ENCODE results near the gene CDH13. TPM values are rescaled to one million over a fixed set of nuclear protein-coding genes. Genes with fewer than 3 reads are reported as not detected.

CDH13 gene
- total and polyA plus RNA-seq, 2 experiments from 2014 or later, result 1.2 to 1.5 TPM

DNA sequence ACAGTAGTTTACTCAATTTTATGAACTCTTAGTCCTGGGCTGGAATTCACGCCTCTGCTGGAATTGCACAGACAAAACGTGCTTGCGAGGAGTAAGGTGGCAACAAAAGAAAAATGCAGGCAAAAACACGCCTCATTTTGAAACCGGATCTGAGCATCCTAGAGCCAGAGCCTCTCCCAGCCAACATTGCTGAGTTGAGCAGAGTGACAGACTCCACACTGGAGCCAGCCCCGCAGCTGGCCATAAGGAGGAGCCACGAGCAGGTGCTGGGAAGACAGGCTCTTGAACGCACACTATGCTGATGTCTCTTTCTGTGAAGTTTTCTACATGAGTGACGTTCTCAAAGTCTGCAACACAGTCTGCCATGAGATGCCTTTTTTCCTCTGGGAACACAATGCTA lies 1166.4 kb downstream of the CDH13 start:
- H3K27me3 ChIP-seq, result peaks cover 7% of the 10 kb centered on the region

DNA sequence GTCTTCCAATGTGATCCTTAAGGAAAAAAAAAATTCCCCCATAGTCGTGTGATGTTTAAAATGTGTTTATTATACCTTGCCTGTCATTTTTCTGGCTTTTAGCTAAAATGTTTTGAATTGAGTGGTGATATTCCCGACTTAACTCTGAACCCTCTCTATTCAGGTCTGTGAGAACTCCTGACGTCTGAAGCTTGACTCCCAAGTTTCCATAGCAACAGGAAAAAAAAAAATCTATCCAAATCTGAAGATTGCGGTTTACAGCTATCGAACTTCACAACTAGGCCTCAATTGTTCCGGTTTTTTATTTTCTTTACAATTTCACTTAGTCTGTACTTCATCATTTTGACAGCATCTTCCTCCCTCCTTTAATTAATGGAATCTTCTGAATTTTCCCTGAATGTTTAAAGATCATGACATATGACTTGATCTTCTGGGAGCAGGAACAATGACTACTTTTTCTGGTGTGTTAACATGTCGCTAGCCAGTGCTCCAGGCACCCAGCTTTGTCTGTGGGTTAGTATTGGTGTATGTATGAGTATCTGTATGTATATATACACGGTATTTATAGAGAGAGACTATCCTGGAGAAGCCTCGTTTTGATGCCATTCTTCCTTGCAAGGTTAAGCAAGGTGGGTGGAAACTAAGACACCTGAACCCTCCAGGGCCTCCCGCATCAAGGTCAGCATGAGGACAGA lies 1168.2 kb downstream of the CDH13 start:
- no peak overlapping the region for H3K27ac ChIP-seq
- no peaks in the 10 kb centered on the region for H3K36me3 ChIP-seq (replicated peaks; ENCODE audit: insufficient read depth, low read depth)
- peaks cover 7% of the 10 kb centered on the region for H3K27me3 ChIP-seq
- 76% methylated on average over 10 of the region's 10 CpGs for WGBS (ENCODE audit: low lambda C conversion rate, missing lambda C conversion rate)
- no peak overlapping the region for H2AFZ ChIP-seq
- no peaks in the 10 kb centered on the region for H3K79me2 ChIP-seq
- DNase-seq (ENCODE audit: low spot score), result no peak
- TF ChIP-seq EZH2 (IDR thresholded peaks at IDR 0.05; ENCODE audit: borderline replicate concordance), result no peak
- TF ChIP-seq EZH2phosphoT487 (IDR thresholded peaks at IDR 0.05; ENCODE audit: low read depth, severe bottlenecking, unreplicated experiment), result no peak
- TF ChIP-seq, protein P1, sequence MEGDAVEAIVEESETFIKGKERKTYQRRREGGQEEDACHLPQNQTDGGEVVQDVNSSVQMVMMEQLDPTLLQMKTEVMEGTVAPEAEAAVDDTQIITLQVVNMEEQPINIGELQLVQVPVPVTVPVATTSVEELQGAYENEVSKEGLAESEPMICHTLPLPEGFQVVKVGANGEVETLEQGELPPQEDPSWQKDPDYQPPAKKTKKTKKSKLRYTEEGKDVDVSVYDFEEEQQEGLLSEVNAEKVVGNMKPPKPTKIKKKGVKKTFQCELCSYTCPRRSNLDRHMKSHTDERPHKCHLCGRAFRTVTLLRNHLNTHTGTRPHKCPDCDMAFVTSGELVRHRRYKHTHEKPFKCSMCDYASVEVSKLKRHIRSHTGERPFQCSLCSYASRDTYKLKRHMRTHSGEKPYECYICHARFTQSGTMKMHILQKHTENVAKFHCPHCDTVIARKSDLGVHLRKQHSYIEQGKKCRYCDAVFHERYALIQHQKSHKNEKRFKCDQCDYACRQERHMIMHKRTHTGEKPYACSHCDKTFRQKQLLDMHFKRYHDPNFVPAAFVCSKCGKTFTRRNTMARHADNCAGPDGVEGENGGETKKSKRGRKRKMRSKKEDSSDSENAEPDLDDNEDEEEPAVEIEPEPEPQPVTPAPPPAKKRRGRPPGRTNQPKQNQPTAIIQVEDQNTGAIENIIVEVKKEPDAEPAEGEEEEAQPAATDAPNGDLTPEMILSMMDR (IDR thresholded peaks at IDR 0.05; ENCODE audit: poor library complexity), result no peak
- H3K4me3 ChIP-seq, result no peak overlapping the region
- H3K9me2 ChIP-seq (replicated peaks; ENCODE audit: insufficient read depth), result no peaks in the 10 kb centered on the region
- H3K4me2 ChIP-seq, result no peak overlapping the region
- H3K4me1 ChIP-seq (ENCODE audit: insufficient read depth), result no peaks in the 10 kb centered on the region
- no peaks in the 10 kb centered on the region for H3K9me3 ChIP-seq (ENCODE audit: low read depth)
- H4K20me1 ChIP-seq (ENCODE audit: insufficient read depth, poor library complexity, severe bottlenecking), result no peaks in the 10 kb centered on the region

More for the DNA sequence above, 1166.4 kb downstream of the CDH13 start:
- DNase-seq (ENCODE audit: low spot score), result no peak
- no peaks in the 10 kb centered on the region for H3K9me2 ChIP-seq (replicated peaks; ENCODE audit: insufficient read depth)
- 73% methylated on average over 9 of the region's 9 CpGs for WGBS (ENCODE audit: low lambda C conversion rate, missing lambda C conversion rate)
- no peak overlapping the region for H3K27ac ChIP-seq
- no peaks in the 10 kb centered on the region for H3K79me2 ChIP-seq
- no peaks in the 10 kb centered on the region for H4K20me1 ChIP-seq (ENCODE audit: insufficient read depth, poor library complexity, severe bottlenecking)
- no peak overlapping the region for H2AFZ ChIP-seq
- no peak overlapping the region for H3K4me3 ChIP-seq
- H3K36me3 ChIP-seq (replicated peaks; ENCODE audit: insufficient read depth, low read depth), result no peaks in the 10 kb centered on the region
- TF ChIP-seq, protein P1 (IDR thresholded peaks at IDR 0.05; ENCODE audit: poor library complexity), result no peak
- TF ChIP-seq EZH2 (IDR thresholded peaks at IDR 0.05; ENCODE audit: borderline replicate concordance) (no peak), EZH2phosphoT487 (IDR thresholded peaks at IDR 0.05; ENCODE audit: low read depth, severe bottlenecking, unreplicated experiment) (no peak)
- H3K4me2 ChIP-seq, result no peak overlapping the region
- no peaks in the 10 kb centered on the region for H3K4me1 ChIP-seq (ENCODE audit: insufficient read depth)
- no peaks in the 10 kb centered on the region for H3K9me3 ChIP-seq (ENCODE audit: low read depth)

DNA sequence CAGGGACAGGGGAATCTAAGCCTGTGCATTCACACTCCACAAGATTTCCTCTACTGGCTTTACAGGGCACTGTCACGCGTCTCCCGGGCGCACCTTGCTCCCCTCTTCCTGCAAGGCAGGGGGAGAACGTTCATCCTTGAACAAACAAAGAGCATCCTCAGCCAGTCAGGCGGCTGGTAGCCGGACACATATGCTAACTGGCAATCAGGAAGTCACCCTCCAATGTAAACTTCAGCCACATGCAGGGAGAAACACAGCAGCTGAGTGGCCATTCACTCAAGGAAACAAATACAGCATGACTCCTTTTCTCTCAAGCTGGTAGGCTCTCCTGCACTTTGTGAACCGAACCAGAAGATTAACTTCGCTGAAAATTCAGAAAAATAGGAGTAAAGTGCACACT lies 1170.2 kb downstream of the CDH13 start:
- H2AFZ ChIP-seq, result no peak overlapping the region
- TF ChIP-seq, protein P1 (IDR thresholded peaks at IDR 0.05; ENCODE audit: poor library complexity), result no peak
- TF ChIP-seq EZH2 (IDR thresholded peaks at IDR 0.05; ENCODE audit: borderline replicate concordance) (no peak), EZH2phosphoT487 (IDR thresholded peaks at IDR 0.05; ENCODE audit: low read depth, severe bottlenecking, unreplicated experiment) (no peak)
- H4K20me1 ChIP-seq (ENCODE audit: insufficient read depth, poor library complexity, severe bottlenecking), result no peaks in the 10 kb centered on the region
- WGBS (ENCODE audit: low lambda C conversion rate, missing lambda C conversion rate), result 67% methylated on average over 9 of the region's 9 CpGs
- H3K79me2 ChIP-seq, result no peaks in the 10 kb centered on the region
- H3K4me3 ChIP-seq, result no peak overlapping the region
- H3K9me2 ChIP-seq (replicated peaks; ENCODE audit: insufficient read depth), result no peaks in the 10 kb centered on the region
- H3K4me1 ChIP-seq (ENCODE audit: insufficient read depth), result no peaks in the 10 kb centered on the region
- no peak overlapping the region for H3K27ac ChIP-seq
- H3K9me3 ChIP-seq (ENCODE audit: low read depth), result no peaks in the 10 kb centered on the region
- no peak for DNase-seq (ENCODE audit: low spot score)
- H3K27me3 ChIP-seq, result peaks cover 7% of the 10 kb centered on the region
- H3K36me3 ChIP-seq (replicated peaks; ENCODE audit: insufficient read depth, low read depth), result no peaks in the 10 kb centered on the region
- no peak overlapping the region for H3K4me2 ChIP-seq

Data from hepatocyte (in vitro differentiated cells).